Omental fat pad (tissue), 4 donors: Measurements from ENCODE around the gene AHRR. TPM values are rescaled to one million over a fixed set of nuclear protein-coding genes. Genes with fewer than 3 reads are reported as not detected.

Experiments
- ATAC-seq: fragments of 150-250 bp; one replicate; pipeline ENCODE4 v1.9.1; 2016; ENCODE audit warnings: mild to moderate bottlenecking, moderate library complexity; ENCODE audit not compliant: low FRiP score
- DNase-seq: peaks from one replicate; pipeline ENCODE4 v3.0.0-alpha.2; 2019; ENCODE audit warnings: low spot score
- total RNA-seq, 4 donors: library from RNA; depleted of rRNA; stranded (reverse); fragments of >200 nt; gene quantifications; one replicate each; pipeline ENCODE4 v1.1.0, GENCODE V29; 2016
- TF ChIP-seq, protein P1 (sequence below), 3 donors: fragments of 450-650 bp; IDR thresholded peaks; one replicate each; pipeline ENCODE4 v1.5.1; 2016 to 2017; ENCODE audit warnings: antibody characterized with exemption in 3 of 3, mild to moderate bottlenecking in 3 of 3, moderate library complexity in 2 of 3

AHRR gene
- total RNA-seq, 4 donors from 2014 or later: 0.25 to 2.2 (median 1.6) TPM

GRCh38 chr5:386432-387341 lies 65.2 kb downstream of the AHRR start:
- TF ChIP-seq, protein P1, sequence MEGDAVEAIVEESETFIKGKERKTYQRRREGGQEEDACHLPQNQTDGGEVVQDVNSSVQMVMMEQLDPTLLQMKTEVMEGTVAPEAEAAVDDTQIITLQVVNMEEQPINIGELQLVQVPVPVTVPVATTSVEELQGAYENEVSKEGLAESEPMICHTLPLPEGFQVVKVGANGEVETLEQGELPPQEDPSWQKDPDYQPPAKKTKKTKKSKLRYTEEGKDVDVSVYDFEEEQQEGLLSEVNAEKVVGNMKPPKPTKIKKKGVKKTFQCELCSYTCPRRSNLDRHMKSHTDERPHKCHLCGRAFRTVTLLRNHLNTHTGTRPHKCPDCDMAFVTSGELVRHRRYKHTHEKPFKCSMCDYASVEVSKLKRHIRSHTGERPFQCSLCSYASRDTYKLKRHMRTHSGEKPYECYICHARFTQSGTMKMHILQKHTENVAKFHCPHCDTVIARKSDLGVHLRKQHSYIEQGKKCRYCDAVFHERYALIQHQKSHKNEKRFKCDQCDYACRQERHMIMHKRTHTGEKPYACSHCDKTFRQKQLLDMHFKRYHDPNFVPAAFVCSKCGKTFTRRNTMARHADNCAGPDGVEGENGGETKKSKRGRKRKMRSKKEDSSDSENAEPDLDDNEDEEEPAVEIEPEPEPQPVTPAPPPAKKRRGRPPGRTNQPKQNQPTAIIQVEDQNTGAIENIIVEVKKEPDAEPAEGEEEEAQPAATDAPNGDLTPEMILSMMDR (IDR thresholded peaks at IDR 0.05): no peak
- no peak for DNase-seq
- ATAC-seq: no peak

DNA sequence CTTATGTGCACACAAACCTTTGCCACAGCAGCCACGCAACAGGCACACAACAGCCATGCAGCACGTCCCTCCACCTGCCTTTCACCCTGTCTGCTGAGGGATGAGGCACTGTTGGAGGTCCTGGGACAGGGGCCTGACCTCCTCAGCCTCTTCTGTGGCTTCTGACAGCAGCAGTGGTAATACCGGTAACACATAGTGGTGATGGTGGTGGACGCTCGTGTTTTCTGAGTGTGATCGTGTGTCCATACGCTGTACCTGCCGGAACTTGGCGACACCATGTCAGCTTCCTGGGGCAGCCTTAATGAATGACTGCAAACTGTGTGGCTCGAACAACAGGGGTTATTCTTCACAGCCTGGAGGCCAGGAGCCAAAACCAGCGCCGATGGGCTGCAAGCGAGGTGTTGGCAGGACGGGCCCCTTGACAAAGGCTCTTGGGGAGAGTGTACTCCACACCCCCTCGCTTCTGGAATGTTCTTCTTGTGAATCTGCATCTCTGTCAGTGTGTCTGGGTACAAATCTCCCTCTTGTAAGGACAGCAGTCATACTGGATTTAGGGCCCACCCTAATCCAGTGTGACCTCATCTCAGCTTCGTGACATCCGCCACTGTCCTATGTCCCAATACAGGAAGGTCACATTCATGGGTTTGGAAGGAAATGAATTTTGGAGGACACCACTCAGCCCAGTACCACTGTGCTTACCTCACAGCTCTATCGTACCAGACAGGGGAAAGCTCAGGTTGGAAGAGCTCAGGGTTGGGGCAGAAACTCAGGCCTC lies 66.2 kb downstream of the AHRR start:
- TF ChIP-seq, protein P1 (IDR thresholded peaks at IDR 0.05): no peak
- ATAC-seq (no peak), DNase-seq (no peak)

DNA sequence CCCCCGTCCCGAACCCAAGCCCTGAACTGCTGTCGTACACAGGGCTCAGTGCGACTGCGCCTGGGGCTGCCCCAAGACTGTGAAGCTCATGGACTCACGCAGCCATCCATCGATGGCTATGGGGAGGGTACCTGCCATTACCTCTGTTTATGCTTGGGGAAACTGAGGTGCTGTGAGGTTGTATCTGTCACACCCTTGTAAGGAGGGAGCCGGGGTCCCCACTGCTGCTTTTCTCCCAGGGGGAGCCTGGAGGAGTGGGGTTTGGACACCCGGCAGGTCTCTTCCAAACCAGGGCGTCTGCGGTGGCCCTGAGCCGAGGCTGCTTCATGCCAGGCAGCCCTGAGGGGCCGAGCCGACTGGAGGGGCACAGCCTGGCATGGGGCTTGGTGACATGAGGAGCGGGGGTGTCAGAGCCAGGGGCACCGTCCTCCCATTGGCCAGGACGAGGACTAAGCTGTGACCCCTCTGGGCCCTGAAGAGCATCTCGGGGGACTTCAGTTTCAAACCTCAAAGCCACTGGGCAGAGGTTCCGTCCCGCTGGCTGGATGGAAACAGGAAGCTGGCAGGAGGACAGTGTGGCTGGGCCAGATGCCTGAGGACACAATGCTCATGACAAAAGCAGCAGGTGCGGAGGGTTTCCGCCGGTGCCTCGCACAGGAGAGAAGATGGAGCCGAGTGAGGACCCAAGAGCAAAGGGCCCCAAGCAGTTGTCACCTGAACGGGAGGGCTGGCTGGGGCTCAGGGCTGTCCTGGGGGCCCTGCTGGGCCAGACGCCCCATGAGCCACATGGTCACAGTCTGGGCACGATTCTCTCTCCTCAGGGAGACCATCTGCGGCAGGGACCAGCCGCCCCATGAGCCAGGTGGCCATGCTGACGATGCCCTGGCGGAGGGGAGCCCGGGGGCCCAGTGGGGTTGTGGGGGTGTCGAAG lies 67.0 kb downstream of the AHRR start:
- TF ChIP-seq, protein P1 (IDR thresholded peaks at IDR 0.05): no peak
- ATAC-seq (no peak), DNase-seq (no peak)

- DNase-seq: no peak
- ATAC-seq: no peak
These were observed 67.8 kb downstream of the AHRR start for GRCh38 chr5:389197-389821.

DNA sequence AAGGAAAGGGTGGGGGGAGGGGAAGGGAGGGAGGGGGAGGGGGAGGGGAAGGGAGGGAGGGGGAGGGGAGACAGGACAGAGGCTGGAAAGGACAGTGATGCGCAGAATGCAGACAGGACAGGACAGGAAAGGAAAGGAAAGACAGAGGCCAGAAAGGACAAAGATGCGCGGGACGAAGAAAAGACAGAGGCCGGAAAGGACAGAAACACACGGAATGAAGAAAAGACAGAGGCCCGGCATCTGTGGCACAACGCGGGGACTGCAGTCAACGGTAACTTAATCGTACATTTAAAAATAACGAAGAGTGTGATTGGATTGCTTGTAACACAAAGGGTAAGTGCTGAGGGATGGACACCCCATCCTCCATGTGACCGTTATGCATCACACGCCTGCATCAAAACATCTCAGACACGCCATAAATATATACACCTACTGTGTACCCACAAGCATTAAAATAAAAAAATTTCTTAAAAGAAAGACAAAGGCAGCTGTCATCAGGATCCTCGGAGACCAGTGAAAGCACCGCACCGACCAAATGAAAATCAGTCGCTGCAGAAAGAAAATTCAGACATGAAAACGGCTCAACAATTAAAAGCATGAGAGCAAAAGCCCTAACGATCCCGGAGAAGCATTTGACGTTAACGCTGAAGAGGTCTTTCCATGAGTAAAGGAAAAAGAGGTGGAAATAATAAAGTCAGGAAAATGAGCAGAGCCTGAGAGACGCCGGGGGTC lies 68.5 kb downstream of the AHRR start:
- ATAC-seq: no peak

More at GRCh38 chr5:389197-389821, 67.8 kb downstream of the AHRR start:
- TF ChIP-seq, protein P1 (IDR thresholded peaks at IDR 0.05): no peak

More for the DNA sequence above, 68.5 kb downstream of the AHRR start:
- TF ChIP-seq, protein P1 (IDR thresholded peaks at IDR 0.05): no peak
- DNase-seq: no peak
